PC-9 (cell line): ENCODE measurements around the gene MYL7.

ENCODE experiments used
- EZH2 ChIP-seq: fragments of 200-600 bp; sonication (generic); IDR thresholded peaks from 2 replicates; pipeline ENCODE4 v1.8.0; 2017; ENCODE audit warnings: antibody characterized with exemption, low read depth
- TF ChIP-seq, protein P1 (sequence below): fragments of 200-600 bp; sonication (generic); conservative IDR thresholded peaks from 2 replicates; pipeline ENCODE4 v1.6.1; 2017; ENCODE audit warnings: mixed run types, antibody characterized with exemption, mild to moderate bottlenecking, moderate library complexity

DNA sequence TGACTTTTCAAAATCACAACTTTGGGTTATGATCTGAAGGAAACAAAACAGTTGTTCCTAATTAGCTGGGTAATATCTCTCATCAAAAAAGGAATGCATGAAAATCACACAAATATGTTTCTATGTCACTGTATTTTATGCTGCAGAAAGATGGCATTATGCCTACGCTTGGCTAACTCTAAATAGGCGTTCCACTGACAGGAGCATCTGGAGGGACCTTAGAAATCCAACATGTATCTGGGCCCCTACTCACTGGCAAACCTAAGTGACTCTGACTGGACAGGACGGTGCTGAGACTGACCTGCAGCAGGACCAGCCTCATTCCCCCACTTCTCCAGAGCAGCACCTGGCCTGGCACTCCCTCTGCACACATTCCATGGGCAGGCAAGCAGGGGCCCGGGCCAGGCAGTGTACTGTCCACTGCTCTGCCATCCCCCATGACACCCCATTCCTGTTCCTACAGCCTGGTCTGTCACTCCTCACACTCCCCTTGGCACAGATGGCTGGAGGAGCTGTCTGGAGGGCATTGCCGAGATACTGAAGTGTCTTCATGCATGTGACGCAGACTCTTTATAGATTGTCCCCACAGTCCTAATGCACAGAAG is 2.6 kb upstream of the MYL7 start:
- TF ChIP-seq, protein P1, sequence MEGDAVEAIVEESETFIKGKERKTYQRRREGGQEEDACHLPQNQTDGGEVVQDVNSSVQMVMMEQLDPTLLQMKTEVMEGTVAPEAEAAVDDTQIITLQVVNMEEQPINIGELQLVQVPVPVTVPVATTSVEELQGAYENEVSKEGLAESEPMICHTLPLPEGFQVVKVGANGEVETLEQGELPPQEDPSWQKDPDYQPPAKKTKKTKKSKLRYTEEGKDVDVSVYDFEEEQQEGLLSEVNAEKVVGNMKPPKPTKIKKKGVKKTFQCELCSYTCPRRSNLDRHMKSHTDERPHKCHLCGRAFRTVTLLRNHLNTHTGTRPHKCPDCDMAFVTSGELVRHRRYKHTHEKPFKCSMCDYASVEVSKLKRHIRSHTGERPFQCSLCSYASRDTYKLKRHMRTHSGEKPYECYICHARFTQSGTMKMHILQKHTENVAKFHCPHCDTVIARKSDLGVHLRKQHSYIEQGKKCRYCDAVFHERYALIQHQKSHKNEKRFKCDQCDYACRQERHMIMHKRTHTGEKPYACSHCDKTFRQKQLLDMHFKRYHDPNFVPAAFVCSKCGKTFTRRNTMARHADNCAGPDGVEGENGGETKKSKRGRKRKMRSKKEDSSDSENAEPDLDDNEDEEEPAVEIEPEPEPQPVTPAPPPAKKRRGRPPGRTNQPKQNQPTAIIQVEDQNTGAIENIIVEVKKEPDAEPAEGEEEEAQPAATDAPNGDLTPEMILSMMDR, result no peak
- no peak for TF ChIP-seq EZH2
